Endodermal cell (in vitro differentiated cells): ENCODE results near the gene PTPDC1. TPM values are rescaled to one million over a fixed set of nuclear protein-coding genes. Genes with fewer than 3 reads are reported as not detected.

Experiments
- DNase-seq: peaks from one replicate; pipeline ENCODE4 v3.0.0-alpha.2; 2017
- H3K27ac ChIP-seq: 2 replicates; pipeline ENCODE4 v1.5.1; 2013; ENCODE audit warnings: mild to moderate bottlenecking, low read depth, low read length, moderate library complexity
- H3K27me3 ChIP-seq: 2 replicates; pipeline ENCODE4 v1.6.1; 2013; ENCODE audit warnings: mild to moderate bottlenecking, low read length, moderate library complexity; ENCODE audit not compliant: insufficient read depth, control insufficient read depth, poor library complexity, severe bottlenecking
- H3K36me3 ChIP-seq: 2 replicates; pipeline ENCODE4 v1.7.0; 2013; ENCODE audit warnings: mild to moderate bottlenecking, low read length, moderate library complexity; ENCODE audit not compliant: control insufficient read depth, insufficient read depth
- H3K4me1 ChIP-seq: one replicate; pipeline ENCODE4 v1.7.0; 2013; ENCODE audit warnings: low read length; ENCODE audit not compliant: control insufficient read depth, insufficient read depth
- H3K4me3 ChIP-seq: 2 replicates; pipeline ENCODE4 v1.5.1; 2013; ENCODE audit warnings: mild to moderate bottlenecking, low read length, moderate library complexity
- H3K9ac ChIP-seq: 2 replicates; pipeline ENCODE4 v1.6.1; 2013; ENCODE audit warnings: mild to moderate bottlenecking, low read length, moderate library complexity; ENCODE audit not compliant: poor library complexity, severe bottlenecking; ENCODE audit errors: extremely low read depth
- H3K9me3 ChIP-seq: 2 replicates; pipeline ENCODE4 v1.6.1; 2013; ENCODE audit warnings: mild to moderate bottlenecking, low read length, moderate library complexity; ENCODE audit not compliant: control insufficient read depth
- H3K27ac Mint-ChIP-seq: 2 replicates; pipeline ENCODE4 v1.8.0; 2020; ENCODE audit warnings: mixed read lengths
- H3K27me3 Mint-ChIP-seq: 2 replicates; pipeline ENCODE4 v1.8.0; 2021; ENCODE audit warnings: mild to moderate bottlenecking, mixed read lengths; ENCODE audit not compliant: insufficient read depth
- H3K36me3 Mint-ChIP-seq: 2 replicates; pipeline ENCODE4 v1.8.0; 2020; ENCODE audit warnings: low read depth, mixed read lengths
- H3K4me1 Mint-ChIP-seq: 2 replicates; pipeline ENCODE4 v1.8.0; 2020; ENCODE audit warnings: mixed read lengths
- H3K4me3 Mint-ChIP-seq: 2 replicates; pipeline ENCODE4 v1.8.0; 2020; ENCODE audit warnings: mild to moderate bottlenecking, moderate library complexity, mixed read lengths
- H3K9me3 Mint-ChIP-seq: 2 replicates; pipeline ENCODE4 v1.8.0; 2020; ENCODE audit warnings: mild to moderate bottlenecking, mixed read lengths
- WGBS, 2 experiments: methylation state at CpG; one replicate each; pipeline versions ENCODE4 v1.1.5 to v1.1.7; 2013; ENCODE audit warnings: missing lambda C conversion rate in 2 of 2, mixed read lengths in 1 of 2; ENCODE audit not compliant: insufficient coverage in 1 of 2, insufficient read length in 1 of 2; 5-methylcytosine and 5-hydroxymethylcytosine counted together
- total RNA-seq, 2 donors: library from RNA; stranded (reverse); fragmentation: NEBNext Ultra II Directional in 1 of 2; extraction: Animal tissue kit (Norgen Biotek cat#: 25700) in 1 of 2; gene quantifications; 2 replicates in 1 of 2; 3 replicates in 1 of 2; pipeline ENCODE4 v1.2.1, GENCODE V29; 2021
- TF ChIP-seq, protein P1 (sequence below): fragments of 200-600 bp; sonication (generic); conservative IDR thresholded peaks from 2 replicates; pipeline ENCODE4 v1.5.0; 2021; ENCODE audit warnings: antibody characterized with exemption, mild to moderate bottlenecking

Gene PTPDC1
- total RNA-seq, 2 donors from 2014 or later = 9.0 to 12.7 TPM

DNA sequence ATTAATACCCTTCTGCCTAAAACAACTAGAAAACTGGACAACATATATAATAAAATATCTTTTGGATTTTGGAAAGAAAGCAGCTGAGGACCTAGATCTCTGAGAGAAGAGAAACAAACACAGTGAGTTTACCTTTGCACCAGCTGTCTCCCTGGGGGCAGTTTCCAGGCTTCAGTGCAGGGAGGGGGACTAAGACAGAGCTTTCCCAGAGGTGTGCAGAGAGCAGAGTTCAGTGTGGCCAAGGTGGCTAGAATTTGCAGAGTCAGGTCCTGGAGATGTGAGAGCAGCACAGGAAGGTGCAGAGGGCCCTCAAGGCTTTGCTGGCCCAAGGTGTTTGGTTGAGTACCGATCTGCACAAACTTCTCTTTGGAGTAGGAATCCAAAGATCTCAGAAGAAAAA lies 26.3 kb upstream of the PTPDC1 start:
- TF ChIP-seq, protein P1, sequence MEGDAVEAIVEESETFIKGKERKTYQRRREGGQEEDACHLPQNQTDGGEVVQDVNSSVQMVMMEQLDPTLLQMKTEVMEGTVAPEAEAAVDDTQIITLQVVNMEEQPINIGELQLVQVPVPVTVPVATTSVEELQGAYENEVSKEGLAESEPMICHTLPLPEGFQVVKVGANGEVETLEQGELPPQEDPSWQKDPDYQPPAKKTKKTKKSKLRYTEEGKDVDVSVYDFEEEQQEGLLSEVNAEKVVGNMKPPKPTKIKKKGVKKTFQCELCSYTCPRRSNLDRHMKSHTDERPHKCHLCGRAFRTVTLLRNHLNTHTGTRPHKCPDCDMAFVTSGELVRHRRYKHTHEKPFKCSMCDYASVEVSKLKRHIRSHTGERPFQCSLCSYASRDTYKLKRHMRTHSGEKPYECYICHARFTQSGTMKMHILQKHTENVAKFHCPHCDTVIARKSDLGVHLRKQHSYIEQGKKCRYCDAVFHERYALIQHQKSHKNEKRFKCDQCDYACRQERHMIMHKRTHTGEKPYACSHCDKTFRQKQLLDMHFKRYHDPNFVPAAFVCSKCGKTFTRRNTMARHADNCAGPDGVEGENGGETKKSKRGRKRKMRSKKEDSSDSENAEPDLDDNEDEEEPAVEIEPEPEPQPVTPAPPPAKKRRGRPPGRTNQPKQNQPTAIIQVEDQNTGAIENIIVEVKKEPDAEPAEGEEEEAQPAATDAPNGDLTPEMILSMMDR = no peak
- H3K27ac ChIP-seq = no peak overlapping the region
- H3K4me1 Mint-ChIP-seq = no peaks in the 10 kb centered on the region
- no peak overlapping the region for H3K27ac Mint-ChIP-seq
- 100% methylated on average over 1 of the region's 1 CpG for WGBS, 2 experiments
- H3K4me3 ChIP-seq = no peak overlapping the region
- H3K27me3 ChIP-seq = no peaks in the 10 kb centered on the region
- no peaks in the 10 kb centered on the region for H3K36me3 ChIP-seq
- H3K4me3 Mint-ChIP-seq = no peak overlapping the region
- H3K36me3 Mint-ChIP-seq = peaks cover 25% of the 10 kb centered on the region
- no peak overlapping the region for H3K9ac ChIP-seq
- H3K9me3 Mint-ChIP-seq = peaks cover 30% of the 10 kb centered on the region
- peaks cover 20% of the 10 kb centered on the region for H3K9me3 ChIP-seq
- no peak for DNase-seq
- no peaks in the 10 kb centered on the region for H3K27me3 Mint-ChIP-seq
- H3K4me1 ChIP-seq = no peaks in the 10 kb centered on the region

DNA sequence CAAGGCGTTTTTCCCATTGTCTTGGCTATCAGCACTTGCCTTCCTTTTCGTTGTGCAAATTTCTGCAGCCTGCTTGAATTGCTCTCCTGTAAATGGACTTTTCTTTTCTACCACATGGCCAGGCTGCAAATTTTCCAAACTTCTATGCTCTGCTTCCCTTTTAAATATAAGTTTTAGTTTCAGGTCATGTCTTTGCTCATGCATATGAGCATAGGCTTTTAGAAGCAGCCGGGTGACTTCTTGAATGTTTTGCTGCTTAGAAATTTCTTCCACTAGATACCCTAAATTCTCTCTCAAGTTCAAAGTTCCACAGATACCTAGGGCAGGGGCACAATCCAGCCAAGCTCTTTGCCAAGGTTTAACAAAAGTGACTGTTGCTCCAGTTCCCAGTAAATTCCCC lies 22.4 kb upstream of the PTPDC1 start:
- peaks cover 17% of the 10 kb centered on the region for H3K9me3 ChIP-seq
- no peaks in the 10 kb centered on the region for H3K4me1 ChIP-seq
- TF ChIP-seq, protein P1 = no peak
- peaks cover 4% of the 10 kb centered on the region for H3K4me1 Mint-ChIP-seq
- 91 to 93% methylated on average over 3 of the region's 3 CpGs for WGBS, 2 experiments
- no peak overlapping the region for H3K27ac Mint-ChIP-seq
- H3K27me3 ChIP-seq = no peaks in the 10 kb centered on the region
- no peak overlapping the region for H3K4me3 Mint-ChIP-seq
- no peak for DNase-seq
- H3K36me3 Mint-ChIP-seq = peaks cover 25% of the 10 kb centered on the region
- H3K27ac ChIP-seq = no peak overlapping the region
- no peak overlapping the region for H3K9ac ChIP-seq
- H3K27me3 Mint-ChIP-seq = no peaks in the 10 kb centered on the region
- no peak overlapping the region for H3K4me3 ChIP-seq
- H3K9me3 Mint-ChIP-seq = peaks cover 30% of the 10 kb centered on the region
- no peaks in the 10 kb centered on the region for H3K36me3 ChIP-seq

DNA sequence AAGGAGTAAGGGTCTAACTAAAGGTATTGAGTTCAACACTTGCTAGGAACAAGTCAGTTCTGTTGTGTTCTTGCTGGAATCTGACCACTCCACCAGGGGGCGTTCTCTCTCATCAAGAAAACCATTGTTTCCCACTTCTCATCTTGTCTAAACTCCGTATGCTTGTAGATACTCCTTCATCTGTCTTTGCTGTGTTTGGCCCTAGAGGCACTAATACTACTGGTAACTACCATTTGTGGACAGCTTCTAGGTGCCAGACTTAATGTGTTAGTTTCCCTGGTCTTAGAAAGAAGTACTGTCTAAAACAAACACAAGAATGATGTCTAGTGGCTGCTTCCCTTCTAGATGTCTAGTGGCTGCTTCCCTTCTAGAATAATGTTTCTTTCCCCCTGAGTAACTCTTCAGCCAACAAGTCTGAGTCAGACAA lies 18.7 kb upstream of the PTPDC1 start:
- no peak overlapping the region for H3K27ac Mint-ChIP-seq
- Histone ChIP-seq H3K4me1 (no peaks in the 10 kb centered on the region), H3K27me3 (no peaks in the 10 kb centered on the region), H3K9ac (no peak overlapping the region), H3K9me3 (peaks cover 19% of the 10 kb centered on the region), H3K36me3 (peaks cover 2% of the 10 kb centered on the region), H3K27ac (no peak overlapping the region), H3K4me3 (no peak overlapping the region)
- 10 to 22% methylated on average over 2 of the region's 2 CpGs for WGBS, 2 experiments
- TF ChIP-seq, protein P1 = peak; percentile 95
- peaks cover 24% of the 10 kb centered on the region for H3K36me3 Mint-ChIP-seq
- DNase-seq = peak; percentile 91
- H3K4me3 Mint-ChIP-seq = no peak overlapping the region
- no peaks in the 10 kb centered on the region for H3K27me3 Mint-ChIP-seq
- H3K4me1 Mint-ChIP-seq = peaks cover 4% of the 10 kb centered on the region
- H3K9me3 Mint-ChIP-seq = peaks cover 22% of the 10 kb centered on the region
